Measurements from ENCODE around the gene EIF2S3. TPM values are rescaled to one million over a fixed set of nuclear protein-coding genes. Genes with fewer than 3 reads are reported as not detected.

EIF2S3 gene
- total and polyA plus RNA-seq, 10 of the 15 experiments (the other 5 are each of a cell fraction or from before 2014, with no cell fraction given) = 115 to 385 (median 201) TPM

- FAIRE-seq = peak; percentile 57
- DNase-seq (ENCODE audit: low read depth, low spot score) = no peak
- BruUV-seq (replicated peaks) = no TSS peak
- H3K4me3 ChIP-seq = no peak overlapping the region
- H3K79me2 ChIP-seq (ENCODE audit: control insufficient read depth, insufficient read depth, low read length) = peaks cover 4% of the 10 kb centered on the region
- intact Hi-C loops (cut with micrococcal nuclease; ENCODE audit: unreplicated experiment) = no loop called here
- 0% methylated on average over 1 of the region's 1 CpG for WGBS (ENCODE audit: insufficient coverage, insufficient replicate concordance, low lambda C conversion rate, missing lambda C conversion rate)
- H3K9ac ChIP-seq (ENCODE audit: control insufficient read depth, insufficient read depth, low read length) = no peak overlapping the region
- no peaks in the 10 kb centered on the region for H3K4me1 ChIP-seq (ENCODE audit: control insufficient read depth, insufficient read depth, low read length)
- H3K36me3 ChIP-seq (ENCODE audit: control insufficient read depth in 2 of 2, insufficient read depth in 2 of 2, low read length in 1 of 2) = peaks cover 0 to 1% of the 10 kb centered on the region in 2 experiments; a peak in 1 of 4 replicates
- no peaks in the 10 kb centered on the region for H3K27me3 ChIP-seq (replicated peaks in 1 of 2; ENCODE audit: control insufficient read depth in 2 of 2, insufficient read depth in 2 of 2, low read length in 1 of 2)
- H3K9me3 ChIP-seq (replicated peaks; ENCODE audit: control insufficient read depth, insufficient read depth, low read length) = no peaks in the 10 kb centered on the region
- RAD21 ChIA-PET (ENCODE audit: unreplicated experiment) = interaction anchor here (1.4 to 2.3 kb wide), 2 partner anchors 15 to 49 kb away, joined by 5 to 8 read pairs; partner anchors contain the start of gene EIF2S3
- CTCF ChIA-PET = interaction anchor here (1.3 kb wide), 1 partner anchor 49 kb away, joined by 5 read pairs; the partner anchor contains the start of gene EIF2S3
- in situ Hi-C loops (cut with MboI) = no loop called here
- POLR2A ChIA-PET = no interaction called here
- H4K20me1 ChIP-seq (ENCODE audit: control insufficient read depth, insufficient read depth) = no peaks in the 10 kb centered on the region
- SMC1A ChIA-PET (ENCODE audit: uncharacterized antibody, unreplicated experiment) = interaction anchor here (0.8 to 1.3 kb wide), 2 partner anchors 9 to 10 kb away, joined by 3 to 10 read pairs; no protein-coding TSS in a partner anchor
- peak; percentile 61 for ATAC-seq
- no peak overlapping the region for H3K4me2 ChIP-seq (ENCODE audit: control insufficient read depth, insufficient read depth)
- TF ChIP-seq MTA2 (IDR thresholded peaks at IDR 0.05; ENCODE audit: low read depth) = peak; percentile 43; the same call in 1 of the 2 replicates
- 0 out of 2 replicates have a peak, but pooled peaks have one; percentile 35 for TF ChIP-seq ZNF687 (IDR thresholded peaks at IDR 0.05)
- no peak for TF ChIP-seq USF1 (IDR thresholded peaks at IDR 0.05; ENCODE audit: borderline replicate concordance, extremely low read length, insufficient read depth, low read depth, low read length)
- peak; percentile 83 for TF ChIP-seq NR2F1 (conservative IDR thresholded peaks at IDR 0.05)
- TF ChIP-seq ZZZ3 (IDR thresholded peaks at IDR 0.05; ENCODE audit: control insufficient read depth, insufficient read length, low read depth) = no peak
- TF ChIP-seq BHLHE40 (IDR thresholded peaks at IDR 0.05; ENCODE audit: borderline replicate concordance in 1 of 2, low read depth in 2 of 2, low read length in 1 of 2) = 0 out of 4 replicates have a peak, but pooled peaks of 1 of the 2 experiments have one; percentile 9
- TF ChIP-seq EP300 (IDR thresholded peaks at IDR 0.05; ENCODE audit: borderline replicate concordance in 1 of 2, control insufficient read depth in 1 of 2, low read depth in 2 of 2, low read length in 2 of 2) = peak in 1 of 2 experiments; percentile 11; a peak in 1 of 4 replicates
- TF ChIP-seq NBN (IDR thresholded peaks at IDR 0.05) = no peak
- TF ChIP-seq NR2C1 (IDR thresholded peaks at IDR 0.05) = 0 out of 2 replicates have a peak, but pooled peaks have one; percentile 15
- no peak overlapping the region for H2AFZ ChIP-seq (ENCODE audit: control insufficient read depth, low read depth, low read length)
- H3K27ac ChIP-seq (ENCODE audit: control insufficient read depth, insufficient read depth) = peak overlapping the region; percentile 18; the same call in 1 of the 2 replicates
Measured at GRCh38 chrX:24005028-24005427, 49.7 kb upstream of the EIF2S3 start.
